NCI-H748 (cell line): ENCODE data around the gene MCMBP.

Experiments used
- DNase-seq: peaks from one replicate; lab custom pipeline; 2025; ENCODE audit not compliant: unreplicated experiment; lab: John Stamatoyannopoulos, UW

MCMBP gene

GRCh38 chr10:119786117-119786769 is 86.4 kb downstream of the MCMBP start:
- DNase-seq: no peak

GRCh38 chr10:119784340-119785067 is 88.1 kb downstream of the MCMBP start:
- peak; percentile 75 for DNase-seq

- DNase-seq: no peak
Observed at GRCh38 chr10:119783665-119784027, 89.0 kb downstream of the MCMBP start.

GRCh38 chr10:119782981-119783664 is 89.5 kb downstream of the MCMBP start:
- DNase-seq: no peak

GRCh38 chr10:119781498-119781897 is 91.1 kb downstream of the MCMBP start:
- DNase-seq: no peak

- DNase-seq: no peak
Observed at GRCh38 chr10:119780879-119781480, 91.7 kb downstream of the MCMBP start.
